ENCODE data around the gene TMEM255B.

- no peak for TF ChIP-seq ARID3B (CRISPR knock-in tag; IDR thresholded peaks at IDR 0.05; ENCODE audit: borderline replicate concordance)
- TF ChIP-seq DPF2 (IDR thresholded peaks at IDR 0.05) = no peak
- TF ChIP-seq BACH1 (tag; IDR thresholded peaks at IDR 0.05) = no peak
- TF ChIP-seq CTCF (IDR thresholded peaks at IDR 0.05 in 2 of 3, conservative IDR thresholded peaks at IDR 0.05 in 1 of 3; ENCODE audit: insufficient read depth in 2 of 3, low read depth in 1 of 3, low read length in 3 of 3) = no peak
- no peak for TF ChIP-seq SP1 (CRISPR knock-in tag; IDR thresholded peaks at IDR 0.05)
- TF ChIP-seq ETV6 (IDR thresholded peaks at IDR 0.05; ENCODE audit: borderline replicate concordance in 1 of 2, low read depth in 2 of 2, low read length in 1 of 2) = no peak
- no peak for TF ChIP-seq ETV6 (CRISPR knock-in tag; IDR thresholded peaks at IDR 0.05; ENCODE audit: borderline replicate concordance)
- TF ChIP-seq SETDB1 (IDR thresholded peaks at IDR 0.05; ENCODE audit: low read length) = no peak
- no peak for TF ChIP-seq NONO (IDR thresholded peaks at IDR 0.05; ENCODE audit: low read depth in 2 of 2, low read length in 1 of 2)
- TF ChIP-seq ZNF644 (tag; IDR thresholded peaks at IDR 0.05; ENCODE audit: low read depth) = no peak
- no peak for TF ChIP-seq HDAC2 (IDR thresholded peaks at IDR 0.05)
Measured at GRCh38 chr13:113796211-113796963, 37.4 kb downstream of the TMEM255B start.
